SK-N-MC (cell line): ENCODE results near the gene PSMD13.

Experiments used
- EZH2 ChIP-seq: fragments of 200-600 bp; sonication (generic); IDR thresholded peaks from one replicate; pipeline ENCODE4 v1.6.1; 2017; ENCODE audit warnings: antibody characterized with exemption
- FOXP2 ChIP-seq: optimal IDR thresholded peaks from 2 replicates; pipeline ENCODE3; 2011; ENCODE audit warnings: mild to moderate bottlenecking, moderate library complexity; ENCODE audit not compliant: insufficient read depth; ENCODE audit errors: extremely low read length, control extremely low read depth
- POLR2AphosphoS5 ChIP-seq: IDR thresholded peaks from 2 replicates; pipeline ENCODE4 v1.6.1; 2012; ENCODE audit warnings: mild to moderate bottlenecking, low read depth, low read length, borderline replicate concordance

DNA sequence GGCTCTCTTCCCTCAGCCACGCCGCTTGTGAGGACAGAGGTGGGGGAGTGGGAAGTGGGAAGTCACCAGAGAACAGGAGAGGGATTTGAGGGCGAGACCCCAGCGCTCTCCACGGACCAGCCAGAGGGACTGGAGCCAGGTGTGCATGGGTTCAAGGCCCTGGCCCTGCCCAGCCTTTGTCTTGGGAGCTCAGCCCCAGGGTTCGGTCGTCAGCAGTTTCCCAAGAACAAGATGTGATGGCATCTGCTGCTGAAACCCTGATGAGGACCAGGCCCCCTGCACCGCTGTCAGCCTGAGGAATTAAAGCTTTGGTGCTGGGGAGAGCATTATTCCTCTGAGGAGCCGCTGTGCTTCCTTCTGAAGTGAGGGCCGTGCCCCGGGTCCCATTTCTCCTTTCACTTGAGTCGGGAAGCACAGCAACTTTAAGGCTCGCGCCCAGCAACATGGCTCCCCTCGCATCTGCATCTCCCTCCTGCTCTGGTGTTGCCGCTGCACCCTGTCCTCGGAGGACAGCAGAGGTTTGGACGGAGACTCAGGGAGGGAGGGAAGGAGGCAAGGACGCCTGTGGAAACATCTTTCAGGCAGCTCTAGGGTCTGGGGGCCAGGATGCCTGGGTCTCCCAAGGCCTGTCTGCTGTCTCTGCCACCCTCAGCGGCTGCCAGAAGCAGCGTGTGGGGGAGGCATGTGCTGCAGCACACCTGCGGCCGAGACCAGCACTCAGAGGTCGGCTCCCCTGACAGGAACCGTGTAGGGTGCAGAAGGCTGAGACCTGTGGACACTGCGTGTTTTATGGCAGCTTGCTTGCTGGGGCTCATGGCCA, 58.8 kb downstream of the PSMD13 start:
- TF ChIP-seq EZH2 (no peak), POLR2AphosphoS5 (no peak), FOXP2 (no peak)
